Activated CD4-positive, alpha-beta T cell treated with anti-CD3 and anti-CD28 coated beads for 24 hours (primary cell): ENCODE measurements around the gene CENPF.
"Not testable (repeated sequence)": the region's sequence is repeated elsewhere in the genome, so short reads cannot be mapped to it uniquely, and the experiment has no call there.

Source experiments
- DNase-seq, 2 donors: peaks; one replicate each; pipeline ENCODE4 v3.0.0-alpha.2; 2020; ENCODE audit warnings: low read depth in 2 of 2

Gene CENPF, protein sequence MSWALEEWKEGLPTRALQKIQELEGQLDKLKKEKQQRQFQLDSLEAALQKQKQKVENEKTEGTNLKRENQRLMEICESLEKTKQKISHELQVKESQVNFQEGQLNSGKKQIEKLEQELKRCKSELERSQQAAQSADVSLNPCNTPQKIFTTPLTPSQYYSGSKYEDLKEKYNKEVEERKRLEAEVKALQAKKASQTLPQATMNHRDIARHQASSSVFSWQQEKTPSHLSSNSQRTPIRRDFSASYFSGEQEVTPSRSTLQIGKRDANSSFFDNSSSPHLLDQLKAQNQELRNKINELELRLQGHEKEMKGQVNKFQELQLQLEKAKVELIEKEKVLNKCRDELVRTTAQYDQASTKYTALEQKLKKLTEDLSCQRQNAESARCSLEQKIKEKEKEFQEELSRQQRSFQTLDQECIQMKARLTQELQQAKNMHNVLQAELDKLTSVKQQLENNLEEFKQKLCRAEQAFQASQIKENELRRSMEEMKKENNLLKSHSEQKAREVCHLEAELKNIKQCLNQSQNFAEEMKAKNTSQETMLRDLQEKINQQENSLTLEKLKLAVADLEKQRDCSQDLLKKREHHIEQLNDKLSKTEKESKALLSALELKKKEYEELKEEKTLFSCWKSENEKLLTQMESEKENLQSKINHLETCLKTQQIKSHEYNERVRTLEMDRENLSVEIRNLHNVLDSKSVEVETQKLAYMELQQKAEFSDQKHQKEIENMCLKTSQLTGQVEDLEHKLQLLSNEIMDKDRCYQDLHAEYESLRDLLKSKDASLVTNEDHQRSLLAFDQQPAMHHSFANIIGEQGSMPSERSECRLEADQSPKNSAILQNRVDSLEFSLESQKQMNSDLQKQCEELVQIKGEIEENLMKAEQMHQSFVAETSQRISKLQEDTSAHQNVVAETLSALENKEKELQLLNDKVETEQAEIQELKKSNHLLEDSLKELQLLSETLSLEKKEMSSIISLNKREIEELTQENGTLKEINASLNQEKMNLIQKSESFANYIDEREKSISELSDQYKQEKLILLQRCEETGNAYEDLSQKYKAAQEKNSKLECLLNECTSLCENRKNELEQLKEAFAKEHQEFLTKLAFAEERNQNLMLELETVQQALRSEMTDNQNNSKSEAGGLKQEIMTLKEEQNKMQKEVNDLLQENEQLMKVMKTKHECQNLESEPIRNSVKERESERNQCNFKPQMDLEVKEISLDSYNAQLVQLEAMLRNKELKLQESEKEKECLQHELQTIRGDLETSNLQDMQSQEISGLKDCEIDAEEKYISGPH (N-terminal part only)

DNA sequence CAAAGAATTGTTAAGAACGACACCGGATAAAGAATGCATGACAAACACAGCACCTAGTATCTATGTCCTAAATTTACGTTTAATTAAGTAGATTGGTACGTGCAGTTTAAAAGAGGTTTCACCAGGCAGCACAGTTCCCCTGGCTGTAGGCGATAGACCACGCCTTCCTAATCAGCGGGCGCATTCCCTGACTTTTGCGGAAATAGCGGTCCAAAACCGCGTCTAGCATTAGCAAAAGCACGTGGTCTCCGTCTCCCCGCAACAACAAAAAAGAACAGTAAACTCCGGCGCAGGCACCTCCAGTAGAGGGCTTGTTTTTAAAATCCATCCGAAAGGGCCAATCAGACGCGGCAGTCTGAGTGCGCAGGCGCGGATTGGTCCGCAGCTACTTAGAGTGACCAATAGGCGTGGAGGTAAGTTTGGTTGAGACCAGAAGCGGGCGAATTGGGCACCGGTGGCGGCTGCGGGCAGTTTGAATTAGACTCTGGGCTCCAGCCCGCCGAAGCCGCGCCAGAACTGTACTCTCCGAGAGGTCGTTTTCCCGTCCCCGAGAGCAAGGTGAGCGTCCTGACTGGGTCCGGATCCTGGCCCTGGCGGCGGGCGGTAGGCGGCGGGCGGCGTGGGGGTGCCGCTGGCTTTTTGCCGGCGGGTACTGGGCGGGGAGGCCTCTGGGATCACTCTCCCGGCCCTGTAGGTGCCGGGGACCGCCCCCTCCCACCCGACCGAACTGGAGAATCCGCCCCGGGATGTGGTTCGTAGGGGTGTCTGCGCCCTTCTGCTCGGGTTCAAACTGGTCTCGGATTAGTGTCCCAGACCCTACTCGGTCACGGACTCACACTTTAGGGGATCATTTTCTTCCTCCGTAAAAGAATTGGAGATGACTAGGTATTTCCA is at the start of gene CENPF:
CENPF (plus strand) TSS at position 432 of the 894 bp plus-strand sequence. CDS start 10,560 bp downstream, outside the sequence.
- peak; percentile 83 to 84 for DNase-seq

DNA sequence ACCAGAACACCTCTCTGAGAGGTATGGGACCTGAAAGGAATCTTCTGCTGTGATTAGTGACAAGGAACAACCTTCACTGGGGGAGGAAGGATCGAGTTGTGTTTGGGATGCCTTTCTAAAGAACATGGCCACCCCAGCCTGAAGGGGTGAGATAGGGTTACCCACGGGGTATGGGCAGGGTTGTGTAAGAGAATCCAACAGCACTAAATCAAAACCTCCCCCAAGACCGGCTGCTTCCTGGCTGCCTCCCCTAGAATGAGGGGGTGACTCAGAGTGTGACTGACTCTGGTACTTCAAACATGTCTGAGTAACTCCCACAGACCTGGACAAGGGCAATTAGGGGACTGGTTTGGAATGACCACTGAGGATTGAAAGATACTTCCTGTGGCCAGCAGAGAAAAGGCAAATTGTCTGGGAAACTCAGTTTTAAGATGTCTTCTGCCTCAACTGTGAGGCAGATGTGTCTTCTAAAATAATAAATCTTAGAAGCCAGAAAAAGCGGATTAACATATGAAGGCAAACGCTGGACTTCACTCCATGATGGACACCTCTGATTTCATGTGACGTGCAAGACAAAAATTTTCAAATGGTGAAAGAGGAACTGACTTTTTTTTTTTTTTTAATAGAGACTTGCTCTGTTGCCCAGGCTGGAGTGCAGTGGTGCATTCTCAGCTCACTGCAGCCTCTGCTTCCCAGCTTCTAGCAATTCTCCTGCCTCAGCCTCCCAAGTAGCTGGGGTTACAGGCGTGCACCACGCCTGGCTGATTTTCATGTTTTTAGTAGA is 44.9 kb upstream of the CENPF start:
- no peak for DNase-seq

DNA sequence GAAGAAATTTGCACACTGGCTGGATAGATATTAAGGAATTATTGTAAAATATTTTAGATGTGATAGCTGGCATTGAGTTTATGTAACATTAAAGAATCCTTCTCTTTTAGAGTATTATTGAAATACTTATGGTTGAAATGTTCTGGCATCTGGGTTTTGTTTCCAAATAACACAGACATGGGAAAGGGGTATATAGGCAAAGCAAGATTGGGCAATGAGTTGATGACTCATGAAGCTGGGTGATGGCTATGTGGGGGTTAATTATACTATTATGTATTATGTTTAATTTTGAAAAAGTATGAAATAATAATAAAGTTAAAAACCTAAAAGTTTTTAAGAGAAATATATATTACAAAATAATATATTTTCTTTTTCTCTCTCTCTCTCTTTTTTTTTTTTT is 39.1 kb upstream of the CENPF start:
- DNase-seq: no peak

DNA sequence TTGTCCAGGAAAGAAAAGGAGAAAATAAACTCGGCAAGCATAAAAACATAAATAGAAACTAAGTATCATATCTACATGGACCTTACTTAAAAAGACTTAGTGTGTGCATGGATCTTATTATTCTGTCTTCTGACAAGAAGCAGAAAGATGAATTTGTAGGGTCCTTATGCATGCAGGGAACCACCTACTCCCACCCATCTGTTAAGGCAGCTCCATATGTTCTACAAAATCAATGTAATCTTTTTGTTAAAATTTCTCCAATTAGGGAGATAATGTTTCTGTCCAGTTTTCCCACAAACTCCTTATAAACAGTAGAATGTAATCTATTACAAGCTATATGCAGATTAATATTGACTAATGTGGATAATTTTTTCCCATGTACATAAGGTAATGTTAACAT is 37.7 kb upstream of the CENPF start:
- DNase-seq: no peak

DNA sequence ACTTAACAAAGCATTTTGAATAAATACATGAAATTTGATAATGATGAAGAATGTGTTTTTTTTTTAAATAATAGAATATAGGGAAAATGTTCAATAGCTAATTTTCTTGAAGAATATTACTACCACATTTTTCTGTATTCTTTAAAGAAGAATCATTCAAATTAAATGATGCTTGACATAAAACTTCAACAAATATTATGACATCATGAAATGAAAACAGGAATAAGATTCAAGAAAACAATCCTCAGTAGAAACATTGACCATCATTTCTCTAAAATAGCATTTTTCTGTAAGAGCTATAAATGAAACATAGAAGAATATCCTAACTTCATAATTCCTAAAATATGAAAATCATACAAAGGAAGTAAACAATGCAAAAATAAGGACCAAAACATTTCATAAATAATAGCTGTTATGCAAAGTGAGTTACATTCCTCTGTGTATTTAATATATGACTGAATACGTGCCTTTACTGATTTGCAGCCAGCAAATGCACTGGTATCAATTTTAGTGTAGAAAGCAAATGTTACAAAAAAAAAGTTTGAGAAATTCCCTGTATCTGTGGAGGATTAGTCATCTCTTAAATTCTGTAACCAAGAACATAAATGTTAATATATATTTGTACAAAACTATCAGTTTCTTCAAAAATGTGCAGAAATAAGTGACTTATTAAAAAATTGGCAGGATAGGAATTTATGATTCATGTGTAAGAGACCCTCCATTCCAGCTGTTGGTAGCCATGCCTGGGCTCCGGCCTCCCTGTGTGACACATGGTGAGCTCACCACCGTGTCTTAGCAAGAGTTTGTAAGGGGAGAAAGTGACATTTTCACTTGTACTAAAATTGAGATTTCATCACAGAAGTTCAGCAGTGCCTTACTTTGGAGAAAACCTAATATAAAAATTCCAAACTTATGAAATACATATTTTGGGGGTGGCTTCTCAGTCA is 36.6 kb upstream of the CENPF start:
- no peak for DNase-seq

DNA sequence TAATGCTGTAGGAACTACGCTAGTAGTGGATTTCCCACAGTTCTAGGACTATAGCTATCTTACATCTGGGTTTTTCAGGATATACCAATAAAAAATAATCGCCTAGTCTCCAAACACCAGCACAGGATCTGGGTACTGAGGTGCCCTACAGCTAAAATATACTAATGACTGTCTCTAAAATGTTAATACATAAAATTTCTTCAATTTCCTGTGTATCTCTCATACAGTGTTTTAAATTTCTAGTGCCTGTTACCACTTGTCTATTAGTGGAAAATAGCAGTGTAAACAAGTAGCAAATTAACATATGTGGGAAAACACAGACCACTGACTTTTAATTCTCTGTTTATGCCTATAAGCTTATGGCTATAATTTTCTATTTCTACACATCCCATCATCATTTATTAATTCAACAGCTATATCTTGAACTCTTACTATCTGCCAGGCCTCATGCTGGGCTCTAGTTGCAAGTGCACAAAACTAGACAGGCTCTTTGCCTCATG is 35.5 kb upstream of the CENPF start:
- DNase-seq: no peak

DNA sequence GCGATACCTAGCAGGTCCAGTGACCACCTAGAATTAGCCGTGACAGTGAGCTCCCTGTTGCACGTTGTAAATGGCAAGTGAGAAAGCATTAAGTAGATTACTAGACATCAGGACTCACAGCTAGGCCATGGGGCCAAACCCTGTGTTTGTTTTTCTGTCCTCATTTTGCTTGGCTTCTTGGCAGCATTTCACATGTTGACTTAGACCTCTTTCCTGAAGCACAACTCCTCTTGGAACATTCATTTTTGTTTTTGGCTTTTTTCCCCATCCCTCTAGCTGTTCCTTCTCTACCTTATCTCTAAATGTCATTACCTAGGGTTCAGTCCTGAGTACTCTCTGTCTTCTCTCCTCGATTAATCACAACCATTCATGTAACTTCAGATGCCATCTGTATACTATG is 34.7 kb upstream of the CENPF start:
- DNase-seq: no peak

DNA sequence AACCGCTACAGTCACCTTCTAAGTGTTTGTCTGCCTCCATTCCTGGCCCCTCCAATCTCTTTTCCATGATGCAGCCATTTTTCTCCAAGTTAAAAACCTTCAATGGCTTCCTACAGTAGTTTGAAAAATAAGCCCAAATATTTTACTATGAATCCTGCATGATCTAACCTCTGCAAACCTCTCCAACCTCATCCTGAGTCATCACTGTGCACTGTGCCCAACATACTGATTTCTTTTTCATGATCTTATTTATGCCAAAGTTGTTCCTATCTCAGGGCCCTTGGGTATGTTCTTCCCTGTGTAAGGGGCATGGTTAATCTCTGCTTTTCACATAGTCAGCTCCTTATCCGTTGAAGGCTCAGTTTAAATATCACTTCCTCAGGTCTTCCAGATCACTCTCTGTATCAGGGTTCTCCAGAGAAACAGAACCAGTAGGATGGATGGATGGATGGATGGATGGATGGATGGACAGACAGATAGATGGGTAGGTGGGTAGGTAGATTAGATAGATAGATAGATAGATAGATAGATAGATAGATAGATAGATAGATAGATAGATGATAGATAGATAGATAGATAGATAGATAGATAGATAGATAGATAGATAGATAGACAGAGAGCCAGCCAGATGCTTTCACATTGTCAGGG is 33.5 kb upstream of the CENPF start:
- no peak for DNase-seq

DNA sequence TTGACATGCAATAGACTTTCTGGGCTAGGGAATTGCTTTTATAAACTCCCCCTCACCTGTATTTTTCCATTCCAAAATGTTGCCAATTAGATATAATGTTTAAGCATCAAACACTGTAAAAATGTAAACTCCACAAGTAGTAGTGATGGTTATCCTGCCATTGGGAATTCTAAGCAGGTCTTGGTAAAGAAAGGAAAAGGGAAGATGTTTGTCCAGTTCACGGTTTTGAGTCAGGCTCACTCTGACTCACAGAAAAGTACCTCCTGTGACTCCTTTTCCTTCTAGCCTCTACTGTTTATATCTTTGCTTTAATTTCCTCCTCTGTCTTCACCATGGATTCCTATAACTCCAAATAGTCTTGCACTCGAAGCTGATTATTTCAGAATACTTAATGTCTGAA is 32.6 kb upstream of the CENPF start:
- DNase-seq: no peak

DNA sequence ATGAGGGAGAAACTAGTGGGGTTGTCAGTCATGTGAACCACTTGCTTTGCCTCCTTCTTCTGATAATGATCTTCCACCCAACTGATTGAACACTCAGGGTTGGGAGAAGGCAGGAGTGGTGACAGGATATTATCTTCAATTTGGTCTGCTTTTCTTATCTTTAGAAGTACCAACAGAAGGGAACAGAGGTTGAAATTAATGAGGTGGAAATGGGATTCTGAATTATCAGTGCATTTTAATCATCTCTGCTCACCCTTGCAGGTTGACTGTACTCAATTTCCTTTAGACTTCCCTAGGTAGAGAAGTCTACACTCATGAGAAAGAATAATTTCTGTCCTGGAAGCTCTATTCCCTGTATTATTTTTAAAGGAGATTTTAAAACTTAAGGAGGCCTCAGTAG is 31.7 kb upstream of the CENPF start:
- no peak for DNase-seq

DNA sequence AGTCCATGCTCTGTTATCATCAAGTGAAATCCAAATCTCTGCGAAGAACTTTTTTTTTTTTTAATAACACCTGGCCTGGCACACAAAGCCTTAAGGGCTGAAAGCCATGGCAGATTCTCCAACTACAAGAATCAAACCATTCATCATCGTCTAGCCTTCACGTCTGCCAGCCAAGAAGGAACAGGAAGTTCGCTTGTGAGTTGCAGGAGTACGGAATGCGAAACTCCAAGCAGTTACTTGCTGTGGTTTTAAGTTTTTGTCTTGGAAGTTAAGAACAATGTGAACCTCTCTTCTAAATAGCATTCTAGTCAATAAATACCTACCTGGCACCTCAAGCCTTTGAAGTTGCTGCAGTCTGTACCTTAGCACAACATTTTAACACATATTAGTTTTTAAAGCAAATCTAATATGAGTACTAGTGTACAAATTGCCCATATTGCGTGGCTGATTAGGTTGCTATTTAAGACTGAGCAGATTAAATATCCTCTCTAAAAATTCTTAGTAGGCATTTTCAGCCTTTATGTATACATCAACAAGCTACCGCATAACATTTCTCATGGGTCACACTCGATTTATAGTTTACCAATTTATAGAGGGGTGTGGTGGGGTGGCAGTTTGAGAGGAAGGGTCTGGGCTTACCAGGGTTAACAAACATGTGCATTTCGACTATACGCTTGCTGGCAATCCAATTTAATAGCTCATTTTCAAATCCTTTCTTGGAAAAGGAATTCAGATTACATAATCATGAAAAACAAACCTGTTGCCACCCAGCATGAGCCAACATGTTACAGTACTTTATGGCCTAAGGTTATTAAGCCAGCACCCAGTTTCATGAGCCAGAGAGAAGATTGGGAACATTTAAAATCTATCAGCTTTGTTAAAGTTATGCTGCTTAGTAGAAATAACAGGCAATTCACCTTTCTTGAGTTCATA is 29.3 kb upstream of the CENPF start:
- DNase-seq: no peak

DNA sequence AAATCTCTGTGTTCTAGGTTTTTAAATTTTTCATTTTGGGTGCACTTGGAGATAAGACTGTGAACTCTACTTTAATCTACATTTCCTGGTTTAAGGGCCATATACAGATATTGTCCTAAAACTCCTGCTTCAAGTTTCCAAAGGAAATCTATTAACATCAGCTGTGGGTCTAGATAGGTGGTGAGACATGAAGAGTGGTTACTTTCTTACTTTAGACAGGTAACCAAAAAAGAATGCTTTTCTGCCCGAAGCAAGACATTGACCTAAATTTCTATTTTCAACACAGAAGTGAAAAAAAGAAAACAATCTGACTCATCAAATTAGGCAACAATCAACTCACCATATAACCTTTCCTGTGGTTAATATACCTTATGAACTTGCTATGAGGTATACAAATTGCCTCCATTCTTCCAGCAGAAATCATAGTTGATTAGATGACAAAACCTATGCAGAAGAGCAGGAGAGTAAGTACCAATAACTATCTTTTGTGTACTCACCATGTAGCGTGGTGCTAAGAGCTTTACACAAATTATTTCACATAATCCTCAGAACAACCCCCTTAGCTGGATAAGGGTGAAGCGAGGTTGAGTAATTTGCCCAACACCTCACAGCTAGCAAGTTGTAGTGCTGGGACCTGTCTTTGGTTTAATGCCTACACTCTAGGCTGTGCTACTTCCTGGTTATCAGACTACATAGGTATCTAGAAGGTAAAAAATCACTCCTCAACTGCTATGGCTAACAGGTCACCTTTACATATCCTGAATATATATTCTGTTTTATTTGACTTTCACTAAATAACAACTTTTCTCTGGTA is 28.2 kb upstream of the CENPF start:
- DNase-seq: no peak

DNA sequence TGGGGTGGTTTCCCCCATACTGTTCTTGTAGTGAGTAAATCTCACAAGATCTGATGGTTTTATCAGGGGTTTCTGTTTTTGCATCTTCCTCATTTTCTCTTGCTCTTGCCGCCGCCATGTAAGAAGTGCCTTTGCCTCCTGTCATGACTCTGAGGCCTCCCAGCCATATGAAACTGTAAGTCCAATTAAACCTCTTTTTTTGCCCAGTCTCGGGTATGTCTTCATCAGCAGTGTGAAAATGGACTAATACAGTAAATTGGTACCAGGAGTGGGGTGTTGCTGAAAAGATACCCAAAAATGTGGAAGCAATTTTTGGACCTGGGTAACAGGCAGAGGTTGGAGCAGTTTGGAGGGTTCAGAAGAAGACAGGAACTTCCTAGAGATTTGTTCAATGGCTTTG is 26.9 kb upstream of the CENPF start:
- DNase-seq: not testable (repeated sequence)

DNA sequence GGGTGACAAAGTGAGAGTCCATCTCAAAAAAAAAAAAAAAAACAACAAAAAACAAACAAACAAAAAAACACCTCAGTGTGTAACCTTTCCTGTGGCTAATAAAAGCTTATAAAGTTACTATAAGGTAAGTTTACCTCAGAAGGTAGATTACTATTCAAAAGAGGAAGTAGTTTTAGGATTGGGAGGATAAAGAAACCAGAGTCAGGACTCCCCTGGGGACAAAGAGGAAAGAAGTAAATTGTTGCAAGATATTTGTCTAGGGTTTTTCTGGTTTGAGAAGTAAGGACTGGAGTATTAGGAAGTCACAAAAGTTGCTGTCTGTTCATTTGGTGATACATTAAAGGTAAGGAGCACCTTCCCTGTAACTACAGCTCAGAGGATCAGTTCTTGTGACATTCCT is 23.8 kb upstream of the CENPF start:
- DNase-seq: no peak

DNA sequence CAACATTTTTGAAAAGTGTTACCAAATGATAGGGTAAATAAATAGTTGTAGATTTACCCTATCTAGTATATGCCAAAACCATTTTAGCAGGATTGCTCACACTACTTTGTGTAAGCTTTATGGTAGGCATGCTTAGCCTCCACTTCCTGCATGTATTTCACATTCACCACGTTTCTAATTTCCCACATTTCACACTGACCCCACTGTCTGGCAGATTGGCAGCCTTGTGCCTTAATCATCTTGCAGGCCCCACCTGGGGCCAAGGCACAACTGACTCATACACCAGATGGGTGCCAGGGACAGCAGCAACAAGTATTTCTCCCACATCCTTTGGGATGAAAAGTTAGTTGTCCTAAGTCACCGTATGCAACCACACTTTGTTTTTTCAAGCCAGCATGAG is 21.2 kb upstream of the CENPF start:
- DNase-seq: no peak

DNA sequence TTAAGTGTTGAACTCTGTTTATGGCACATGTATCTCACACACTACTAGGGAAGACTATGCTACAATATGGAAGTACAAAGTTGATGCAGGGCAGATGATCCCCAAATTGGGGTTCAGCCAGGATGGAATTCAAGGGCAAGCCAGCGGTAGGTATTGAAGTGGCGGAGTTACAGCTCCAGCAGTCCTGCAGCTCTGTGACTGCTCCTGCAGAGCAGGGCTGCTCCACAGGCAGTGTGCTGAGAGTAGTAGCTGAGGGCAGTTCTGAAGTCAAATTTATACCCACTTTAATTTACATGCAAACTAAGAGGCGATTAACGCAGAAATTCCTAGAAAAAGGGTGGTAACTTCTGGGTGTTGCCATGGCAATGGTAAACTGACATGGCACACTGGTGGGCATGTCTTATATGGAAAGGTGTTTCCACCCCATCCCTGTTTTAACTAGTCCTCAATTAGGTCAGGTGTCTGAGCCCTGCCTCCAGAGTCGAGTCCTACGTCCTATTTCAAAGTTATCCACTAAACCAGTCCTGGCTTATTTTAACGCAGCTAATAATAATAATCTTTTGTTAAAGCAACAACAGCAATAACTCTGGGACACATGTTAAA is 20.6 kb upstream of the CENPF start:
- DNase-seq: no peak
